ENCODE data around the gene LIN9. TPM values are rescaled to one million over a fixed set of nuclear protein-coding genes. Genes with fewer than 3 reads are reported as not detected.

The LIN9 gene
- total and polyA plus RNA-seq, 2 of the 8 experiments (the other 6 are each of a cell fraction or from before 2014, with no cell fraction given): 5.6 to 12.6 TPM

DNA sequence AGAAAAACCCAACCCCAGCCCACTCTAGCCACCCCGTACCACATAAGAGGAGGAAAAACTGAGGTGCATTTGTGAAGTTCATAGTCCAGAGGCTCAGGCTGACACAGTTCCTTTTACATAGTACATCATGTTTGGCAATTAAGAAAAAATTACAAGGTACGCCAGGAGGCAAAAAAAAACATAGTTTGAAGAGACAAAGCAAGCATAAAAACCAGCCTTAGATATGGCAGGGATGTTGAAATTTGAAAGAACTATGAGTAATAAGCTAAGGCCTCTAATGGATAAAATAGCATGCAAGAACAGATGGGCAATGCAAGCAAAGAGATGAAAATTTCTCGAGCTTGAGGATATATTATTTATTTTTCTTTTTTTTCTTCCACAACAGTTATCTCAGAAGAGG, 53.6 kb downstream of the LIN9 start:
- no peaks in the 10 kb centered on the region for H3K79me1 ChIP-seq (ENCODE audit: low read depth, low read length)
- H4K91ac ChIP-seq (replicated peaks; ENCODE audit: insufficient read length, low read length): no peak overlapping the region
- H4K20me1 ChIP-seq (replicated peaks in 1 of 2; ENCODE audit: control insufficient read depth in 1 of 2, insufficient read depth in 2 of 2, low read length in 2 of 2): peaks cover 0 to 1% of the 10 kb centered on the region in 2 experiments
- DNase-seq (ENCODE audit: low read depth in 1 of 2, low spot score in 2 of 2): no peak
- WGBS, 2 experiments (ENCODE audit: extremely low coverage in 1 of 2, insufficient coverage in 1 of 2, insufficient read length in 1 of 2, insufficient replicate concordance in 2 of 2, low coverage in 1 of 2, low lambda C conversion rate in 2 of 2, missing lambda C conversion rate in 1 of 2): 90% methylated on average over 3 of the region's 3 CpGs; no CpG with 5 or more reads in 1 of the 2 experiments
- no peak overlapping the region for H3K23ac ChIP-seq (ENCODE audit: insufficient read length)
- no peaks in the 10 kb centered on the region for H3K23me2 ChIP-seq (ENCODE audit: low read depth, low read length)
- H3K18ac ChIP-seq (ENCODE audit: extremely low read depth, low read length): no peak overlapping the region
- H3K4me1 ChIP-seq (replicated peaks in 1 of 4; ENCODE audit: control insufficient read depth in 3 of 4, insufficient read depth in 4 of 4, low read length in 3 of 4): no peaks in the 10 kb centered on the region
- H3K79me2 ChIP-seq (ENCODE audit: control insufficient read depth in 1 of 2, insufficient read depth in 2 of 2, low read length in 2 of 2): no peaks in the 10 kb centered on the region
- H3K56ac ChIP-seq (replicated peaks; ENCODE audit: insufficient read length, low read depth, low read length): no peak overlapping the region
- no peak overlapping the region for H4K8ac ChIP-seq (ENCODE audit: extremely low read depth, insufficient read depth, low read length)
- H2BK5ac ChIP-seq (ENCODE audit: low read depth, low read length): no peak overlapping the region
- no peak overlapping the region for H2BK20ac ChIP-seq (ENCODE audit: low read length)
- H3K27ac ChIP-seq (ENCODE audit: low read depth, low read length): no peak overlapping the region
- peaks cover 0 to 11% (median 4%) of the 10 kb centered on the region in 4 experiments; a peak in 4 of 8 replicates for H3K36me3 ChIP-seq (ENCODE audit: control insufficient read depth in 2 of 4, insufficient read depth in 4 of 4, low read length in 3 of 4)
- ChIA-PET POLR2A (ENCODE audit: partially characterized antibody) (interaction anchor here (0.7 kb wide), 1 partner anchor 16 kb away, joined by 4 read pairs; no protein-coding TSS in a partner anchor), CTCF (ENCODE audit: partially characterized antibody) (interaction anchor here (0.7 kb wide), 1 partner anchor 349 kb away, joined by 4 read pairs; no protein-coding TSS in a partner anchor)
- H3K14ac ChIP-seq (ENCODE audit: insufficient read length): no peak overlapping the region
- H2BK15ac ChIP-seq (ENCODE audit: low read length): no peak overlapping the region
- no peak overlapping the region for H3K4ac ChIP-seq (replicated peaks; ENCODE audit: insufficient read length, low read depth, low read length)
- H4K5ac ChIP-seq (ENCODE audit: insufficient read length, low read depth, low read length): no peak overlapping the region
- H2BK120ac ChIP-seq (replicated peaks; ENCODE audit: low read depth, low read length): no peak overlapping the region
- no peak overlapping the region for H2BK12ac ChIP-seq (ENCODE audit: low read depth, low read length)
- no peak overlapping the region for H3K4me2 ChIP-seq (ENCODE audit: insufficient read depth in 1 of 2, low read depth in 2 of 2, low read length in 2 of 2)
- no peak overlapping the region for H3K9ac ChIP-seq (replicated peaks in 1 of 4; ENCODE audit: extremely low read depth in 1 of 4, low read depth in 3 of 4, low read length in 3 of 4)
- H3K27me3 ChIP-seq (replicated peaks in 1 of 4; ENCODE audit: control insufficient read depth in 3 of 4, extremely low read depth in 1 of 4, insufficient read depth in 3 of 4, low read length in 3 of 4): no peaks in the 10 kb centered on the region
- H3K9me3 ChIP-seq (ENCODE audit: insufficient read depth in 2 of 2, low read depth in 1 of 2, low read length in 1 of 2): no peaks in the 10 kb centered on the region
- H3K4me3 ChIP-seq (ENCODE audit: extremely low read depth in 1 of 4, insufficient read depth in 2 of 4, low read depth in 3 of 4, low read length in 4 of 4): no peak overlapping the region
- H2AFZ ChIP-seq (ENCODE audit: low read length): no peak overlapping the region
- no peak for FAIRE-seq
- no peak overlapping the region for H2AK5ac ChIP-seq (ENCODE audit: low read depth, low read length)
- TF ChIP-seq KDM5A (IDR thresholded peaks at IDR 0.05; ENCODE audit: low read length): no peak
- TF ChIP-seq PHF8 (conservative IDR thresholded peaks at IDR 0.05; ENCODE audit: low read depth, low read length): no peak

Measured in H1 (cell line).